Keratinocyte (primary cell): ENCODE measurements around the gene LRRC4C. TPM values are rescaled to one million over a fixed set of nuclear protein-coding genes. Genes with fewer than 3 reads are reported as not detected.

Source experiments
- DNase-seq: peaks from one replicate; pipeline ENCODE4 v3.0.0-alpha.2; 2011; ENCODE audit warnings: low read depth, missing footprints, low spot score
- FAIRE-seq: peaks from 2 replicates; lab custom pipeline; 2011; peaks lifted over from hg19 to GRCh38; lab: Jason Lieb, UNC
- H2AFZ ChIP-seq: 2 replicates; pipeline ENCODE4 v1.6.0; 2012; ENCODE audit warnings: low read length, control low read depth, inconsistent platforms; ENCODE audit not compliant: control insufficient read depth
- H3K27ac ChIP-seq: 2 replicates; pipeline ENCODE4 v1.5.1; 2011; ENCODE audit warnings: low read length; ENCODE audit not compliant: control insufficient read depth, insufficient read depth
- H3K27me3 ChIP-seq: 3 replicates; pipeline ENCODE4 v1.6.0; 2011; ENCODE audit warnings: low read length; ENCODE audit not compliant: control insufficient read depth, insufficient read depth; ENCODE audit errors: extremely low read depth
- H3K36me3 ChIP-seq, 2 experiments: 2 replicates in 1 of 2; 3 replicates in 1 of 2; pipeline ENCODE4 v1.5.1; 2011; ENCODE audit warnings: low read length in 2 of 2, mild to moderate bottlenecking in 1 of 2; ENCODE audit not compliant: control insufficient read depth in 2 of 2, insufficient read depth in 2 of 2; ENCODE audit errors: extremely low read depth in 1 of 2
- H3K4me1 ChIP-seq: 3 replicates; pipeline ENCODE4 v1.5.1; 2011; ENCODE audit warnings: low read length; ENCODE audit not compliant: control insufficient read depth, insufficient read depth; ENCODE audit errors: extremely low read depth
- H3K4me2 ChIP-seq: 3 replicates; pipeline ENCODE4 v1.6.0; 2011; ENCODE audit warnings: low read depth, low read length; ENCODE audit not compliant: control insufficient read depth, insufficient read depth; ENCODE audit errors: extremely low read depth
- H3K4me3 ChIP-seq, 3 experiments: fragments of 200-600 bp in 1 of 3; sonication (generic) in 1 of 3; 2 replicates in 2 of 3; 3 replicates in 1 of 3; pipeline ENCODE4 v1.5.1; 2011 to 2016; ENCODE audit warnings: low read length in 3 of 3, mild to moderate bottlenecking in 3 of 3, control low read depth in 2 of 3, inconsistent platforms in 1 of 3, low read depth in 1 of 3, mixed read lengths in 1 of 3, mixed run types in 1 of 3, moderate library complexity in 1 of 3; ENCODE audit not compliant: control insufficient read depth in 2 of 3, insufficient read depth in 2 of 3; ENCODE audit errors: extremely low read depth in 1 of 3
- H3K79me2 ChIP-seq: 2 replicates; pipeline ENCODE4 v1.6.0; 2012; ENCODE audit warnings: low read length; ENCODE audit not compliant: control insufficient read depth, insufficient read depth
- H3K9ac ChIP-seq: 3 replicates; pipeline ENCODE4 v1.6.0; 2011; ENCODE audit warnings: low read length; ENCODE audit not compliant: control insufficient read depth, insufficient read depth; ENCODE audit errors: extremely low read depth
- H3K9me1 ChIP-seq: 3 replicates; pipeline ENCODE4 v1.6.0; 2011; ENCODE audit warnings: low read length; ENCODE audit not compliant: control insufficient read depth, insufficient read depth; ENCODE audit errors: extremely low read depth
- H3K9me3 ChIP-seq: 2 replicates; pipeline ENCODE4 v1.5.1; 2012; ENCODE audit warnings: low read depth, low read length; ENCODE audit not compliant: control insufficient read depth
- H4K20me1 ChIP-seq: 3 replicates; pipeline ENCODE4 v1.6.0; 2011; ENCODE audit warnings: low read length; ENCODE audit not compliant: control insufficient read depth, insufficient read depth; ENCODE audit errors: extremely low read depth
- EZH2 ChIP-seq: IDR thresholded peaks from one replicate; pipeline ENCODE4 v1.6.1; 2012; ENCODE audit warnings: inconsistent platforms, mild to moderate bottlenecking, low read length, moderate library complexity
- dilution Hi-C: fragments of 300-500 bp; cut with MboI; formaldehyde crosslinking; loops from one replicate; pipeline ENCODE4 v1.7.0; 2020; ENCODE audit warnings: low sequenced_read_pairs; ENCODE audit not compliant: extremely low pct_ligation_motif_present
- polyA plus RNA-seq, 5 experiments: library from polyadenylated mRNA; depleted of rRNA in 3 of 5; stranded (reverse) in 3 of 5; stranded (forward) in 1 of 5; unstranded in 1 of 5; fragments of >200 nt; gene quantifications; 1 replicate in 1 of 5; 2 replicates in 3 of 5; 3 replicates in 1 of 5; pipeline versions ENCODE4 v1.2.1 to v1.2.3, GENCODE V29; 2011 to 2012; ENCODE audit warnings: missing spikeins in 2 of 5, low read depth in 1 of 5, low replicate concordance in 1 of 5
- TF ChIP-seq, protein P1 (sequence below), 3 experiments: IDR thresholded peaks in 1 of 3; conservative IDR thresholded peaks in 1 of 3; optimal IDR thresholded peaks in 1 of 3; 2 replicates in 2 of 3; 3 replicates in 1 of 3; pipeline versions ENCODE3 to v1.5.1; 2011; ENCODE audit warnings: low read length in 3 of 3, mild to moderate bottlenecking in 3 of 3, moderate library complexity in 2 of 3, control low read depth in 1 of 3, inconsistent platforms in 1 of 3; ENCODE audit not compliant: insufficient read depth in 2 of 3; ENCODE audit errors: extremely low read depth in 1 of 3

The LRRC4C gene
- polyA plus RNA-seq, 1 donor (not counting 4 experiments of a cell fraction or from before 2014, with no cell fraction given): not detected

DNA sequence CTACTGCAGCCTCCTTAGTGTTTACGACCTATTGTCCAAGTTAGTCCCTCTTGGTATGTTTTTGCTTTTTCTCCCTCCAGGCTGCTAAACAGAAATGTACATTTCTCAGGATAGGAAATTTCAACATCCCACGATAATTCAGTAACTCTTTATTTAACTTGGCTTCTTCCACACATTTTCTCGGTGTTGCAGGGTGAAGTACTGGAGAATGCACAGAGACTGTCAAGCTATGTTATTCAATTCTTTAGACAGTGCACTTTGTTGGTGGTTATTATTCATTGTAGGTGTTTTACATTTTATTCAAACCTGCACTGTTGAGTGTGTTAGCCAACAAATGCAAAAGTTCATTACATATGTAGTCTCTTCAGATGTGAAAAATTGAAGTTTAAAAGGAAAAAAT is 839.8 kb downstream of the LRRC4C start:
- no peaks in the 10 kb centered on the region for H3K79me2 ChIP-seq
- no peak overlapping the region for H2AFZ ChIP-seq
- no peaks in the 10 kb centered on the region for H3K27me3 ChIP-seq
- H3K4me2 ChIP-seq: no peak overlapping the region
- no peaks in the 10 kb centered on the region for H3K36me3 ChIP-seq
- dilution Hi-C loops: no loop called here
- no peak overlapping the region for H3K4me3 ChIP-seq
- TF ChIP-seq, protein P1, sequence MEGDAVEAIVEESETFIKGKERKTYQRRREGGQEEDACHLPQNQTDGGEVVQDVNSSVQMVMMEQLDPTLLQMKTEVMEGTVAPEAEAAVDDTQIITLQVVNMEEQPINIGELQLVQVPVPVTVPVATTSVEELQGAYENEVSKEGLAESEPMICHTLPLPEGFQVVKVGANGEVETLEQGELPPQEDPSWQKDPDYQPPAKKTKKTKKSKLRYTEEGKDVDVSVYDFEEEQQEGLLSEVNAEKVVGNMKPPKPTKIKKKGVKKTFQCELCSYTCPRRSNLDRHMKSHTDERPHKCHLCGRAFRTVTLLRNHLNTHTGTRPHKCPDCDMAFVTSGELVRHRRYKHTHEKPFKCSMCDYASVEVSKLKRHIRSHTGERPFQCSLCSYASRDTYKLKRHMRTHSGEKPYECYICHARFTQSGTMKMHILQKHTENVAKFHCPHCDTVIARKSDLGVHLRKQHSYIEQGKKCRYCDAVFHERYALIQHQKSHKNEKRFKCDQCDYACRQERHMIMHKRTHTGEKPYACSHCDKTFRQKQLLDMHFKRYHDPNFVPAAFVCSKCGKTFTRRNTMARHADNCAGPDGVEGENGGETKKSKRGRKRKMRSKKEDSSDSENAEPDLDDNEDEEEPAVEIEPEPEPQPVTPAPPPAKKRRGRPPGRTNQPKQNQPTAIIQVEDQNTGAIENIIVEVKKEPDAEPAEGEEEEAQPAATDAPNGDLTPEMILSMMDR (optimal IDR thresholded peaks at IDR 0.05 in 1 of 3, IDR thresholded peaks at IDR 0.05 in 1 of 3, conservative IDR thresholded peaks at IDR 0.05 in 1 of 3; ENCODE audit: extremely low read depth in 1 of 3, insufficient read depth in 2 of 3, low read length in 3 of 3): no peak
- TF ChIP-seq EZH2: no peak
- no peaks in the 10 kb centered on the region for H3K4me1 ChIP-seq
- no peak overlapping the region for H3K9ac ChIP-seq
- no peaks in the 10 kb centered on the region for H3K9me1 ChIP-seq
- H3K9me3 ChIP-seq: no peaks in the 10 kb centered on the region
- no peaks in the 10 kb centered on the region for H4K20me1 ChIP-seq
- DNase-seq (no peak), FAIRE-seq (no peak)
- no peak overlapping the region for H3K27ac ChIP-seq

- dilution Hi-C loops: no loop called here
- H3K9me3 ChIP-seq: peaks cover 6% of the 10 kb centered on the region
- H3K27me3 ChIP-seq: no peaks in the 10 kb centered on the region
- H3K36me3 ChIP-seq: no peaks in the 10 kb centered on the region
- H3K79me2 ChIP-seq: no peaks in the 10 kb centered on the region
- H3K4me3 ChIP-seq: no peak overlapping the region
- no peaks in the 10 kb centered on the region for H4K20me1 ChIP-seq
- H3K4me2 ChIP-seq: no peak overlapping the region
- FAIRE-seq (no peak), DNase-seq (no peak)
- no peak overlapping the region for H3K9ac ChIP-seq
- H3K4me1 ChIP-seq: no peaks in the 10 kb centered on the region
- H3K9me1 ChIP-seq: no peaks in the 10 kb centered on the region
- TF ChIP-seq EZH2: no peak
- TF ChIP-seq, protein P1 (optimal IDR thresholded peaks at IDR 0.05 in 1 of 3, IDR thresholded peaks at IDR 0.05 in 1 of 3, conservative IDR thresholded peaks at IDR 0.05 in 1 of 3; ENCODE audit: extremely low read depth in 1 of 3, insufficient read depth in 2 of 3, low read length in 3 of 3): no peak
- H2AFZ ChIP-seq: no peak overlapping the region
- no peak overlapping the region for H3K27ac ChIP-seq
Observed at GRCh38 chr11:40606800-40607199, 852.7 kb downstream of the LRRC4C start.
